ENCODE results near the gene HDAC8.

The HDAC8 gene

GRCh38 chrX:72282302-72282701 is 290.3 kb downstream of the HDAC8 start:
- no peak for DNase-seq (ENCODE audit: low spot score)

- DNase-seq (ENCODE audit: low spot score), result no peak
Observed at GRCh38 chrX:72280321-72280845, 292.3 kb downstream of the HDAC8 start.
